Hindlimb muscle (tissue), 1 donor: ENCODE data around the gene GP9. TPM values are rescaled to one million over a fixed set of nuclear protein-coding genes. Genes with fewer than 3 reads are reported as not detected.
"Not testable (repeated sequence)": the region's sequence is repeated elsewhere in the genome, so short reads cannot be mapped to it uniquely, and the experiment has no call there.

ENCODE experiments used
- DNase-seq: peaks from one replicate; pipeline ENCODE4 v3.0.0-alpha.2; 2013
- polyA plus RNA-seq: library from polyadenylated mRNA; unstranded; fragments of 120-200 nt; gene quantifications from one replicate; pipeline ENCODE4 v1.2.1, GENCODE V29; 2013; ENCODE audit not compliant: insufficient read length

Gene GP9
- polyA plus RNA-seq, 1 donor: 0.30 TPM

DNA sequence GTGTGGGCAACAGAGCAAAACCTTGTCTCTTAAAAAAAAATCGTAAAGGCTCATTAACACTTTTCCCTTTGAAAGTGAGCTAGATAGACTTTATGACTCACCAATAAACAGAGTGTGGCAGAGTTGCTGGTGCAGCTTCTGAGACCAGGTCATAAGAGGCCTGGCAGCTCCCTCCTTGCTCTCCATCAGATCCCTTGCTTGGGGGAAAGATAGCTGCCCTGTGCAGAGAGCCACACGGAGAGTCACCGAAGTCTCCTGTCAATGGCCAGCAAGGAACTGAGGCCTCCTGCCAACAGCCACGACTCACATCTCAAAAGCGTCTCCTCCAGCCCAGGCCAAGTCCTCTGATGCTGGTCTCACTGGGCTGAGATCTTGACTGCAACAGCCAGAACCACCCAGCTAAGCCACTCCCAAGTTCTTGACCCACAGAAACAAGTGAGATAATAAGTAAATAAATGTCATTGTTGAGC lies 8.7 kb upstream of the GP9 start:
- no peak for DNase-seq

DNA sequence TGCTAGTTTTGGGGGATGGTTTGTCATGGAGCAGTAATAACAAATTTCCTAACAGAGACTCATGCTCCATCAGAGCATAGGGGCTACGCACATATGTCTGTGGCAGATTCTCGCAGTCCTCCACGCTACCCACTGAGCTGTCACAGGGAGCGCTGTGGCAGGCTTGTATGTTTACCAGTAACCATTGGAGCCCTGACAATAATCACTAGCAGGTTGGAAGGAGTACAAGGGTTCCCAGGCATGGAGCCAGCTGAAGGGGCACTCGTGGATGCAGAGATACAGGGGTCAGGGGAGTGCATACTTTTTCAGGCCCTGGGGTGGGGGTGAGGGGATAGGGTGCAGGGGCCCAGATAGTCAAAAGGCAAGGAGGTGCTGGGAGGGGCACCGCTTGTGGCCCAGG lies 7.9 kb upstream of the GP9 start:
- no peak for DNase-seq

DNA sequence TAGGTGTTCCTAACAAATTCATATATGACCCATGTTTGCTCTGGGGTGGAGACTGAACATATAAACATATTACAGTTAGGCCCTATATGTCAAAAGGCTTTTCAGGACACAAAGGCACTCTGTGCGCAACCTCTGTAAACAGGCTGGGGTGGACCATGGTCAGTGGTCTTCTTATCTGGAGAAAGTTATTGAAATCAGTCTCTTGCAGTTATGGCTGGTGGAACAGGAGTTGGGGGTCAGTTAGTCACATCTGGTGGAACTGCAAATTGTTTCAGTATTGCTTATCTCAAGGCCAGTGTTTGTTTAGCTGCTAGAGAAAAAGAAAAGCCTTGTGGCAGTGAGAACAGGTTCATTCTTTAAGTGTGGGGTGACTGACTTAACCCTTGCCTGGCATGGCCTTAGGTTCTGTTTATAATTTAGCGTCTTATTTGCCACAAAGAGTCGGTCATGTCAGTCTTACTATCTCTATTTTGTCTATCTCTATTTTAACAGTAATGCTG lies 5.9 kb upstream of the GP9 start:
- no peak for DNase-seq

DNA sequence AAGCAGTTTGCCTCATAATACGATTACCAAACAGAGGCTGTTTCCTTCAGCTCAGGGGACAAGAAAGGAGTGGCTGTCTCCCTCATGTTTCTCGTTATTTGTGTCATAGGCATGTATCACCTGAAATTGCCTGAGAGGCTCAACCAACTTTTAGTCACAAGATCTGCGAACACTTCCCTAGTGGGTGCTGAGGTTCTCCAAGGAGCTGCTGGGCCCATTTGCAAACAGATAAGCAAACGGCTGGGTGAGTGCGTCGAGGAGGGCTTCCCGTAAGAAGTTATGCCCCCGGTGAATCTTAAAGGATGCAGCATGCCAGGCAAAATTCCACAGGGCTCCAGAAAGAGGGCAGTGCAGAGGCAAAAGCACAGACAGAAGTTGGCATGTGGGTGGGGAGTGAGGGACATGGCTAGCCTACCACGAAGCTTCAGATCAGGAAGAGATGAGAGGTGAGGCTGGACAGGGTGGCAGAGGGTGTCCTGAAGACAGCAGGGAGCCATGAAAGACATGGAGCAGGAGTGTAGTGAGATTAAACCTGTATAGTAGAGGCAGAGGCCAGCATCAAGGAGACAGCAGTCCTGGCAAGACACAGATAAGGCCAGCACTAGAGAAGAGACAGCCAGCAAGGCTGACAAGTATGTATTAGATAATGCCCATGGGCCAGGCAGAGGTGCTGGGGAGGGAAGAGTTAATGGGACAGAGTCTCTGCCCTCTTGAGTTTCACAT lies 4.0 kb upstream of the GP9 start:
- DNase-seq: no peak

DNA sequence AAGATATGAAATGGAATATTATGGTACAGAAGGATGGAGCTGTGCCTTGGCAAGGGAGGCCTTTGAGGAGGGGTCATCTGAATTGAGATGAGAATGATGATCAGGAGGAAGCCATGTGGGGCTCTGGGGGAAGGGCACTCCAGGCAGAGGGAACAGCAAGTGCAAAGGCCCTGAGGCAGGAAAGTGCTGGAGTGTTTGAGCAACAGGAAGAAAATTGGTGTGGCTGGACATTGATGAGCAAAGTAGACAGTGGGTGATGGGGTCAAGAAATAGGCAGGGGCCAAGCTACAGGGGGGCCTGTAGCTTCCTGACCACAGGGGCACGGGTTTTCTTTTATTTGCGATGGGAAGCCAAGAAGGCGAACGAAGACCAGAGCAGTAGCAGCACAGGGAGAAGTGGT lies 3.3 kb upstream of the GP9 start:
- DNase-seq: no peak

DNA sequence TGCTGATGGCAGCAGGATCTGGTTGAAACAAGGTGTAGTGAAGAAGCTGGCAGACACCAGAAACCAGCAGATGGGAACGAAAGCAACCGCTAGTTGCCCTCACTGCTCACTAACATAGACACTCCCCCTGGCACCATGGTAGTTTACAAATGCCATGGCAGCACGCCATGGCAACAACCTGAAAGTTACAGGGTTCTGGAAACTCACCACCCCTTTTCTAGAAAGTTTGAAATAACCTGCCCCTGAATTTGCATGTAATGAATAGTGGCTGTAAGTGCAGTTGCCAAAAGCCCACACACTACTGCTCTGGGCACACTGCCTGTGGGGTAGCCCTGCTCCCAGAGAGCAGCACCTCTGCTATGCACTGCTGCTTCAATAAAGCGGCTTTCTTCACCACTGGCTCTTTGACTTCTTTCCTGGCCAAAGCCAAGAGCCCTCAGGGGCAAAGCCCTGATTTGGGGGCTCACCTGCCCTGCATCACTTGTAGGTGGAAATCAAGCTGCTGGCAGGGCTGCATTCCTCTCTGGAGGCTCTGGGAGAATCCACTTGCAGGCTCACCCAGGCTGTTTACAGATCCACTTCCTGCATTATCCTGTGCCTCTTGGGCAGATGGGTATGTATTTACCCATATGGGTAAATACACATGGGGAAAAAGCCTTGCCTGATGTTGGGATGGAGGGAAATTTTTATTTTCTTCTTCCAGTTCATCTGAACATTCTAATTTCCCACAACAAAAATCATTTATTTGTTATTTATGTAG lies 2.0 kb upstream of the GP9 start:
- DNase-seq: no peak

DNA sequence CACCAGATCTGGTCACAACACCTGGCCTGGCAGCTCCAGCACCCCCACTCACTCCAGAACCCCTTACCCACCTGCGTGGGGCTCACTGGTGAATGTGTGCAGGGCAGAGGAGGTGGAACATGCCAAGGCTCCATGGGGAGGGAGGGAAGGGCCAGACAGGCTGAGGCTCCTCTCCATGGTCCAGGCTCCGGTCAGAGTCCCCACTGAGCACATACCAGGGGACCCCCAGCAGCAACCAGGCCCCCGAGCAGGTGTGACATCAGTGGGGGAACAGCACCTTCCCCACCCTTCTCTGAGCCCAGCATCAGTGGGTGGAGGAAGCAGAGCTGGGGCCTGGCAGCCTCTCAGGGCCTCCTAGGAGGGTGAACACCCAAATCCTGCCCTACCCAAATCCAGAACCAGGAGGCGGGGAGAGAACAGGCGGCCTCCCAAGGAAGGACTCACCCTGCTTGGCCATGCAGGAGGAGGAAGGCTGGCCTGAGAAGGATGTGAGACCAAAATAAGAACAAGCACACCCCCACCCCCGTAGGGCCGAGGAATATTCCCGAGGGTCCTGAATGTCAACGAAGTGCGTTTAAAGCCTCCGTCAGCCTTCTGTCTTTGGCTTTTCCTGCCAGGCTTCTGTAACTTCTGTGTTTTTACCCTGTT lies 1.1 kb upstream of the GP9 start:
- DNase-seq: no peak

DNA sequence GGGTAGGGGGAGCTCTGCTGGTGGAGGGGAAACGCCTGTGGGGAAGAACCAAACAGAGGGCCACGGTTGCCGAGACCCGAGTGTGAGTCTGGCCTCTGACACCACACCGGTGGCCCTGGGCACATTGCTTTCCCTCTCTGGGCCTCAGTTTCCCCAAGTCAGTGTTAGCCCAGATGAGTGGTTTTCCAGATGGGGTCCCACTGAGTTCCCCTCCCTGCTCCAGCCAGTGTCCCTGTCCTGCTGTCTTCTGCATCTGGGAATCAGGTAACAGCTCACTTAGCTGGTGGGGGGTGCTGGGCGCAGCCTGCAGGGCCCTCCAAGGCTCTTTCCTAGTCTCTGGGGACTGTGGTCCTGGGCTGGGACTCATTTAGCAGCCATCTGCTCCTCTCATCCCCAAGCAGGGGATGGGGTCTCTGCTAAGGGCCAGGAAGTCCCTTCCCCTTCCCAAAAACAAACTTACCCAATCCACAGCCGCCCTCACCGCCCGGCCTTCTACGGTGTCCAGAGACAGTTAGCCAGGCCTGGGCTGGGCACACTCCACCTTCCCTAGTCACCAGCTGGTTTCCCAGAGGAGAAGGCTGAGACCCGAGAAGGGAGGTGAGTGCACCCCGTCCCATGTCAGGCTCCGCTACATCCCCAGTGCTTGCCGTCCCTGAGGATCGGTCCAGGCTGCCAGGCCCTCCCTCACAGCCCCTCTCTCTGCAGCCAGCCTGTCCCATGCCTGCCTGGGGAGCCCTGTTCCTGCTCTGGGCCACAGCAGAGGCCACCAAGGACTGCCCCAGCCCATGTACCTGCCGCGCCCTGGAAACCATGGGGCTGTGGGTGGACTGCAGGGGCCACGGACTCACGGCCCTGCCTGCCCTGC lies 676 bp downstream of the GP9 start:
- DNase-seq: no peak

DNA sequence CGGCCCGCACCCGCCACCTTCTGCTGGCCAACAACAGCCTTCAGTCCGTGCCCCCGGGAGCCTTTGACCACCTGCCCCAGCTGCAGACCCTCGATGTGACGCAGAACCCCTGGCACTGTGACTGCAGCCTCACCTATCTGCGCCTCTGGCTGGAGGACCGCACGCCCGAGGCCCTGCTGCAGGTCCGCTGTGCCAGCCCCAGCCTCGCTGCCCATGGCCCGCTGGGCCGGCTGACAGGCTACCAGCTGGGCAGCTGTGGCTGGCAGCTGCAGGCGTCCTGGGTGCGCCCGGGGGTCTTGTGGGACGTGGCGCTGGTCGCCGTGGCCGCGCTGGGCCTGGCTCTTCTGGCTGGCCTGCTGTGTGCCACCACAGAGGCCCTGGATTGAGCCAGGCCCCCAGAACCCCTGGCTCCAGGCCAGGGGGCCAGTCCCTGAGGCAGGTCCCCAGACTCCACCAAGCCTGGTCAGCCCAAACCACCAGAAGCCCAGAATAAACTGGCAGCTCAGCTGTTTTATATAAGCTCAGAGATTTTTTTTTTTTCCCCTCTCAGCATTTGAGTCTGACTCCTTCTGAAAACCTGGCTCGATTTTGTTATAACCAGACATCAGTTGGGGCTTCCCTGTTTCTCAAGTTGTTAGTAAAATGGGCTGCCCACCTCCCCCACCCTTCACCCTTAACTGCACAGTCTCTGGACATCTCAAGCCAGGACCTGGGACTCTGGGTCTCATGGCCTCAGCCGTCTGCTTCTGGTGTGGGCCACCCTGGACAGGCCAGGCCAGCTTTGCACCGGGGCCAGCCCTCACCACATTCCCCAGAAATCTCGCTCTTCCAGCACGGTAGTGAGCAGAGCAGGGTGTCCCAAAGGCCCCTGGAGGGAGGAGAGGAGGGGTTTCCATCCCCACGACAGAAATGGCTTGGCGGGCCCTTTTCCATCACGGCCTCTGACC lies 1.6 kb downstream of the GP9 start:
- DNase-seq: no peak

DNA sequence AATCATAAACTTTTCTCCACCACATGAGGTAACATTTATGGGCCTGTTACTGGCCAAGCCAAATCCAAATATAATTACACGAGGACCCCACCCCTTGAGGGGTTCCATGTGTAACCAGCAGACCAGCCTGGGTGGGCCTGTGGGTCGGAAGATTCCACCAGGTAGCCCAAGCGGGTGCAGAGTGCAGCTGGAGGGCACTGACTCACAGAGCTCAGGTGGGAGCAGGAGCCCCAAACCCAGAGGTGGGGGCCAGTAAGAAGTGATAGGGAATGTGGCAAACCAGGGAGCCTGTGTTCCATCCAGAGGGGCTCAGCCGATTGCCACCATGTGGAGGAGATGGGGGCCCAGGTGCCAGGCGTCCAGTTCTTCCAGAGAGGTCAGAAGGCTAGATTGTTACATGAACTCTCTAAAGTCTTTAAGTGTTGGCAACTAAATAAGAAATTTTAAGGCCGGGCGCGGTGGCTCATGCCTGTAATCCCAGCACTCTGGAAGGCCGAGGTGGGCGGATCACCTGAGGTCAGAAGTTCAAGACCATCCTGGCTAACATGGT lies 2.6 kb downstream of the GP9 start:
- DNase-seq: no peak

DNA sequence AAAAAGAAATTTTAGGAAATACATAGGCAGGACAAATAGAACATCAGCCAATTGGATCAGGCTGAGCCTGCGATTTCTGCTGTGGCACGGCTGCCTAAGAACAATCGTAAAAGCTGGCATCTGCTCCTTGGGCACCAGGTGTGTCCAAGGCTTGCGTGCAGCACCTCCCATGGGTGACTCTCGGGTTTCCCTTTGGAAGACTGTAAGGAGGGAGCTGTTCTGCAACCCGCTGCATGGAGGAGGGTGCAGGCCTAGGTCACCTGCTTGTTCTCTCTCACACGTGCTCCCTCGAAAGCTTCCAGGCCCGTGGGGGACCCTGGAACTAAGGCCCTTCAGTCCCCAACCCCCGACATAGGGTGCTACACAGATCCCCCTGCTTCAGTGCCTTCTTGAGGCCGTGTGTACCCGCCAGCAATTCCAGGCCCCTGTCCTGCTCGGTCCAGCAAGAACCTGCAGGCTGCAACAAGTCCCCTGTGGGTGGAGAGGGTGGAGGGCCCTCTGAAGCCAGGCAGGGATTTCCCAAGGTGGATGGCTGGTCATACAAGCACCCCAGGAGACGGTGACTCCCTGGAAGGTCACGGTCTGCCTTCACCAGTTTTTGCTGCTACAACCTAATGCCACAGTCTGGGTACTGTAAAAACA lies 3.4 kb downstream of the GP9 start:
- DNase-seq: no peak

DNA sequence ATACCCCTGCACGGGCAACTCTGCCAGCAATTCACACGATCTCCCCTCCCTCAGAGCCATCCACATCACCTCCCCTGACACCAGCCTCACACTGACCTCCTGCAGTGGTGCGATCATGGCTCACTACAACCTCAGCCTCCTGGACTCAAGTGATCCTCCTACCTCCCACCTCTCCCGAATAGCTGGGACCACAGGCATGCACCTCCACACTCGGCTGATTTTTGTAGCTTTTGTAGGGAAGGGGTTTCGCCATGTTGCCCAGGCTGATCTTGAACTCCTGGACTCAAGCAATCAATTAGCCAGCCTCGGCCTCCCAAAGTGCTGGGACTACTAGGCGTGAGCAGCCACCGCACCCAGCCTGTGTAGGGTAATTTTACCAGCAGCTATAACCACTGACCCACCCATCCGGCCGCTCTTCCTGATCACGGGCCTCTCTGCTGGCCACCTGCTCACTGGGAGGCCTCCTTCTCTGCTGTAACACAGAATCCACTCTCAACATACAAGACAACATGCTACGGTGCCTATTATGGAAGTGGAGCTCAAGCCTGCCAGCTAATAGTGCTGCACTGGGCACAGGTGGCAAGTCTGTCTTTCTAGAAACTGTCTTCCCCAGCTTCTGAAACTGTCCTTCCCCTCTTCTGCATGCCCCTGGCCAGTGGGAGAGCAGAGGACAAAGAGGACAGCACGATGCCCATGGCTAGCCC lies 4.6 kb downstream of the GP9 start:
- DNase-seq: no peak

DNA sequence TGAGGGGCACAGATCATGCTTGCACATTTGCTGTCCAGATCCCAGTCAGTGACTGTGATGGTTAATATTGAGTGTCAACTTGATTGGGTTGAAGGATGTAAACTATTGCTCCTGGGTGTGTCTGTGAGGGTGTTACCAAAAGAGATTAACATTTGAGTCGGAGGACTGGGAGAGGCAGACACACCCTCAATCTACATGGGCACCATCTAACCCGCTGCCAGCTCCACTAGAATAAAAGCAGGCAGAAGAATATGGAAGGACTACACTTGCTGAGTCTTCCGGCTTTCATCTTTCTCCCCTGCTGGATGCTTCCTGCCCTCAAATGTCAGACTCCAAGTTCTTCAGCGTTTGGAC lies 5.1 kb downstream of the GP9 start:
- DNase-seq: no peak

DNA sequence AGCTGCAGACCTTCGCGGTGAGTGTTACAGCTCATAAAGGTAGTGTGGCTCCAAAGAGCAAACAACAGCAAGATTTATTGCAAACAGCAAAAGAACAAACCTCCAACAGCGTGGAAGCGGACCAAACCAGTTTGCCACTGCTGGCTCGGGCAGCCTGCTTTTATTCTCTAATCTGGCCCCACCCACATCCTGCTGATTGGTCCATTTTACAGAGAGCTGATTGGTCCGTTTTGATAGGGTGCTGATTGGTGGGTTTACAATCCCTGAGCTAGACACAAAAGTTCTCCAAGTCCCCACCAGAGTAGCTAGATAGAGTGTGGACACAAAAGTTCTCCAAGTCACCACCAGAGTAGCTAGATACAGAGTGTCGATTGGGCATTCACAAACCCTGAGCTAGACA lies 7.1 kb downstream of the GP9 start:
- DNase-seq: not testable (repeated sequence)

DNA sequence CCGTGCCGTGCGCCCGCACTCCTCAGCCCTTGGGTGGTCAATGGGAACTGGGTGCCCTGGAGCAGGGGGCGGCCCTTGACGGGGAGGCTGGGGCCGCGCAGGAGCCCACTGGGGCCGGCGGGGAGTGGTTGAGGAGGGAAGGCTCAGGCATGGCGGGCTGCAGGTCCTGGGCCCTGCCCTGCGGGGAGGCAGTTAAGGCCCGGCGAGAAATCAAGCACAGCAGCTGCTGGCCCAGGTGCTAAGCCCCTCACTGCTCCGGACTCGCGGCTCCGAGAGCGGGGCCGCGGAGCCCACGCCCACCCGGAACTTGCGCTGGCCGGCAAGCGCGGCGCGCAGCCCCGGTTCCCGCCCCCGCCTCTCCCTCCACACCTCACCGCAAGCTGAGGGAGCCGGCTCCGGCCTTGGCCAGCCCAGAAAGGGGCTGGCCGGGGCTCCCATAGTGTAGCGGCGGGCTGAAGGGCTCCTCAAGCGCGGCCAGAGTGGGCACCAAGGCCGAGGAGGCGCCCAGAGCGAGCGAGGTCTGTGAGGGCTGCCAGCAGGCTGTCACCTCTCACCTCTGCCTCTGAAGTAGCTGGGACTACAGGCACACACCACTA lies 7.8 kb downstream of the GP9 start:
- no peak for DNase-seq

DNA sequence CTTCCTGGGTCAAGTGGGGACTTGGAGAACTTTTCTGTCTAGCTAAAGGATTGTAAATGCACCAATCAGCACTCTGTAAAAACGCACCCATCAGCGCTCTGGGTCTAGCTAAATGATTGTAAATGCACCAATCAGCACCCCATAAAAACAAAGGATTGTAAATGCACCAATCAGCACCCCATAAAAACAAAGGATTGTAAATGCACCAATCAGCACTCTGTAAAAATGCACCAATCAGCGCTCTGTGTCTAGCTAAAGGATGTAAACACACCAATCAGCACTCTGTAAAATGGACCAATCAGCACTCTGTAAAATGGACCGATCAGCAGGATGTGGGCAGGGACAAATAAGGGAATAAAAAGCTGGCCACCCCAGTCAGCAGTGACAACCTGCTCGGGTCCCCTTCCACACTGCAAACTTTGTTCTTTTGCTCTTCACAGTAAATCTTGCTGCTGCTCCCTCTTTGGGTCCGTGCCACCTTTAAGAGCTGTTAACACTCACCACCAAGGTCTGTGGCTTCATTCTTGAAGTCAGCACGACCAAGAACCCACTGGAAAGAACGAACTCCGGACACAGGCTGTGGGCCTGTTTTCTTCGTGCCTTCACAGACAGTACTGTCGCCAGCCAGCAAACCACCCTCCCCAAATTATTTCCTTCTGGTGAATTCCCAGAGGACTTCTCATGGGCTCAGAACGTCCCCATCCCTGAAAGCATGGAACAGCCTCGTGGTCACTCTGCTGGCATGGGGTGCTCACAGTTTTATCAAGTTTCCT lies 8.9 kb downstream of the GP9 start:
- not testable (repeated sequence) for DNase-seq

DNA sequence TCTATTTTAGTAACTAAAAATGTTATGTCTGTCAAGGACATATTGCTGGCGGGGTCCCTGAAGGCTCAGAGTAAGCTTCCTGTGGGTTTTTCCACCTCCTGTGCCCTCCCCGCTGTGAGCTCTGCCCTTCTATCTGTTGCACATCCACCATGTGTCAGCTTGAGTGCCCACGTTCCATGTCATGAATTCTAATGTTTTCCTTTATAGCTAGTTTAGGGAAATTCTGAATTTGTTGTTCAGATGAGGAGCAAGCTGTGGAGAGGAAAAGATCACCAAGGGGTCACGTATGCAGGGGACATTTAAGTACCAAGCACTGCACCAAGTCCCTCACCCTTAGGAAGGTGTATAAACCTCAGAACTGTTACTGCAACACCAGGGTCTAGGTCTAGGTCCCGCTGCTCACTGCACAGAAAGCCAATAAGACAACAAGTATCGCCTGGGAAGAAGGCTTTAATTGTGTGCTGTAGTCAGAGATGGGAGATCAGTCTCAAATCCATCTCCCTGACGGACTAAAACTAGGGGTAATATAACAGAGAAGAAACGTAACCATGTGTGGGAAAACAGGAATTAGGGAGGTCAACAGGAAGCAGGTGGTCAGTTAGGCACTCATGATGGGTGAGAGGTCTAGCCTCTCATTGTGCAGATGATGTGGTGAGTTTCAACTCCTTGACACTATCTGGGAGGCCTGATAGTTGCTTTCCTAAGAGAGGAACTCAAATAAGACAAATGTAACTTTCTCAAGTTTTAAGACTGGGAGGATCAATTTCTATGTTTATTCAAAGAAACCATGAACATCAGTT lies 9.7 kb downstream of the GP9 start:
- no peak for DNase-seq

DNA sequence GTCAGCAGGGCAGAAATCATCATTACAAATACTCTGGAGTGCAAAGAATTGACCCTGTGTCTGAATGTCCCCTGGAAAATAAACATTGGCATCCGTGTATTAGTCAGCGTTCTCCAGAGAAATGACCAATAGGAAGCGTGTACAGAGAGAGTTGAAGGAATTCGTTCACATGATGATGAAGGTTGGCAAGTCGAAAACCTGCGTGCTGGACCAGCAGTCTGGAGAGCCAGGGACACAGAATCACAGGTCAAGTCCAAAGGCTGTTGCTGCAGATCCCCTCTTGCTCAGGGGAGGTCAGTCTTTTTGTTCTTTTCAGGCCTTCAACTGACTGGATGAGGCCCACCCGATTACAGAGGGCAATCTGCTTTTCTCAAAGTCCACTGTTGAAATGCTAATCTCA lies 16.6 kb downstream of the GP9 start:
- no peak for DNase-seq
